Testis (tissue), 3 donors: ENCODE measurements around the gene RALB. TPM values are rescaled to one million over a fixed set of nuclear protein-coding genes. Genes with fewer than 3 reads are reported as not detected.

Experiments used
- DNase-seq: peaks from one replicate; pipeline ENCODE4 v3.0.0-alpha.2; 2019
- H3K27ac ChIP-seq, 2 donors: fragments of 200-600 bp; sonication (generic); one replicate each; pipeline ENCODE4 v1.5.1; 2019
- H3K27me3 ChIP-seq: fragments of 200-600 bp; sonication (generic); one replicate; pipeline ENCODE4 v1.5.1; 2019
- H3K36me3 ChIP-seq: fragments of 200-600 bp; sonication (generic); one replicate; pipeline ENCODE4 v1.5.1; 2017; ENCODE audit warnings: low read depth; ENCODE audit errors: missing control alignments
- H3K4me1 ChIP-seq: fragments of 200-600 bp; sonication (generic); one replicate; pipeline ENCODE4 v1.5.1; 2019
- H3K4me3 ChIP-seq, 2 donors: fragments of 200-600 bp; sonication (generic); one replicate each; pipeline ENCODE4 v1.5.1; 2017 to 2019
- H3K9me3 ChIP-seq: fragments of 200-600 bp; sonication (generic); one replicate; pipeline ENCODE4 v1.5.1; 2017
- CTCF ChIP-seq, 3 experiments: fragments of 450-650 bp in 2 of 3; fragments of 200-600 bp in 1 of 3; sonication (generic) in 1 of 3; IDR thresholded peaks; one replicate each; pipeline ENCODE4 v1.5.1; 2016 to 2019; ENCODE audit warnings: antibody characterized with exemption in 3 of 3, mild to moderate bottlenecking in 2 of 3, moderate library complexity in 1 of 3
- POLR2A ChIP-seq: fragments of 450-650 bp; IDR thresholded peaks from one replicate; pipeline ENCODE4 v1.6.1; 2017; ENCODE audit warnings: antibody characterized with exemption, mild to moderate bottlenecking, moderate library complexity
- WGBS, 2 donors: methylation state at CpG; one replicate each; pipeline ENCODE4 v1.1.5; 2018; 5-methylcytosine and 5-hydroxymethylcytosine counted together
- intact Hi-C: fragments of 100-400 bp; cut with DNase I; formaldehyde crosslinking; loops from one replicate; pipeline ENCODE4 v1.15.1; 2023; ENCODE audit warnings: low total_unique reads
- polyA plus RNA-seq: library from polyadenylated mRNA; stranded (reverse); fragments of 350-450 nt; fragmentation: Illumina TruSeq; extraction: RNeasy Lipid Tissue Mini Kit (QIAGEN cat#74804); gene quantifications from one replicate; pipeline ENCODE4 v1.2.3, GENCODE V29; 2014; ENCODE audit warnings: low read depth, low replicate concordance; ENCODE audit not compliant: insufficient read depth
- total RNA-seq, 2 donors: library from RNA; depleted of rRNA; stranded (reverse); fragments of >200 nt; gene quantifications; one replicate each; pipeline ENCODE4 v1.2.3, GENCODE V29; 2016

RALB gene
- total and polyA plus RNA-seq, 3 donors from 2014 or later: 69.9 to 91.6 (median 88.7) TPM

GRCh38 chr2:120330946-120331822 lies 78.5 kb downstream of the RALB start:
- no peaks in the 10 kb centered on the region for H3K9me3 ChIP-seq
- H3K36me3 ChIP-seq: no peaks in the 10 kb centered on the region
- H3K27me3 ChIP-seq: no peaks in the 10 kb centered on the region
- intact Hi-C loops: loop anchor here (10.0 kb wide), 1 partner anchor 734 kb away; no protein-coding TSS in a partner anchor
- no peak overlapping the region for H3K27ac ChIP-seq
- TF ChIP-seq CTCF (IDR thresholded peaks at IDR 0.05) (no peak), POLR2A (no peak)
- WGBS, 2 donors: 87 to 89% methylated on average over 18 to 24 of the region's 24 CpGs
- no peak overlapping the region for H3K4me3 ChIP-seq
- H3K4me1 ChIP-seq: no peaks in the 10 kb centered on the region
- no peak for DNase-seq

- Histone ChIP-seq H3K27ac (no peak overlapping the region), H3K9me3 (no peaks in the 10 kb centered on the region), H3K36me3 (no peaks in the 10 kb centered on the region), H3K4me3 (no peak overlapping the region), H3K4me1 (no peaks in the 10 kb centered on the region), H3K27me3 (no peaks in the 10 kb centered on the region)
- DNase-seq: no peak
- no peak for TF ChIP-seq POLR2A
- TF ChIP-seq CTCF (IDR thresholded peaks at IDR 0.05): no peak
- WGBS, 2 donors: 80 to 84% methylated on average over 4 of the region's 4 CpGs
- intact Hi-C loops: loop anchor here (10.0 kb wide), 1 partner anchor 733 kb away; no protein-coding TSS in a partner anchor
These were observed 79.3 kb downstream of the RALB start for GRCh38 chr2:120331903-120332302.

GRCh38 chr2:120332384-120332783 lies 79.7 kb downstream of the RALB start:
- no peak for DNase-seq
- WGBS, 2 donors: 84 to 96% methylated on average over 6 of the region's 6 CpGs
- H3K4me1 ChIP-seq: no peaks in the 10 kb centered on the region
- intact Hi-C loops: loop anchor here (10.0 kb wide), 1 partner anchor 732 kb away; no protein-coding TSS in a partner anchor
- TF ChIP-seq POLR2A: no peak
- TF ChIP-seq CTCF (IDR thresholded peaks at IDR 0.05): no peak
- H3K9me3 ChIP-seq: no peaks in the 10 kb centered on the region
- H3K4me3 ChIP-seq: no peak overlapping the region
- H3K36me3 ChIP-seq: no peaks in the 10 kb centered on the region
- H3K27me3 ChIP-seq: no peaks in the 10 kb centered on the region
- H3K27ac ChIP-seq: no peak overlapping the region

- TF ChIP-seq POLR2A (no peak), CTCF (IDR thresholded peaks at IDR 0.05) (no peak)
- WGBS, 2 donors: 92 to 100% methylated on average over 1 of the region's 1 CpG
- Histone ChIP-seq H3K4me1 (no peaks in the 10 kb centered on the region), H3K27me3 (no peaks in the 10 kb centered on the region), H3K27ac (no peak overlapping the region), H3K36me3 (no peaks in the 10 kb centered on the region), H3K9me3 (no peaks in the 10 kb centered on the region), H3K4me3 (no peak overlapping the region)
- intact Hi-C loops: loop anchor here (10.0 kb wide), 1 partner anchor 731 kb away; no protein-coding TSS in a partner anchor
- no peak for DNase-seq
These were observed 81.4 kb downstream of the RALB start for GRCh38 chr2:120334068-120334467.
